ENCODE results near the gene NAPEPLD.
"Not testable (repeated sequence)": the region's sequence is repeated elsewhere in the genome, so short reads cannot be mapped to it uniquely, and the experiment has no call there.

NAPEPLD gene

DNA sequence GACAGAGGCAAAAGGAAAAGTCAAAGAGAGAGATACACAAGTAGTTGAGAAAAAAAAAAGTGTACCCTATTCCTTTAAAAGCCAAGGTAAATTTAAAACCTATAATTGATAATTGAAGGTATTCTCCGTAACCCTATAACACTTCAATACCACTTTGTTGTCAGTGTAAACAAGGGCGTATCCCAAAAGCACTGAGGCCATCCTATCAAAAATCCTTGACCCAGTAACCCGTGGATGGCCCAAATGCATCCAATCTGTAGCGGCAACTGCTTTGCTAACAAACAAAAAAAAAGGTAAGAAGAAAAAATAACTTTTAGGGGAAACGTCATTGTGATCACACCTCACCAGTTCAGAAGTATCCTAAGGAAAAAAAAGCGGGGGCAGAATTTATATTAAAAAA, 5.1 kb upstream of the NAPEPLD start:
- TF ChIP-seq JUND (IDR thresholded peaks at IDR 0.05; ENCODE audit: low read depth): no peak
- in situ Hi-C loops (cut with HindIII; ENCODE audit: low pct_unique_long_range_greater_than_20kb, low sequenced_read_pairs): no loop called here
- no peak for DNase-seq (ENCODE audit: low read depth in 1 of 2, low spot score in 1 of 2)

DNA sequence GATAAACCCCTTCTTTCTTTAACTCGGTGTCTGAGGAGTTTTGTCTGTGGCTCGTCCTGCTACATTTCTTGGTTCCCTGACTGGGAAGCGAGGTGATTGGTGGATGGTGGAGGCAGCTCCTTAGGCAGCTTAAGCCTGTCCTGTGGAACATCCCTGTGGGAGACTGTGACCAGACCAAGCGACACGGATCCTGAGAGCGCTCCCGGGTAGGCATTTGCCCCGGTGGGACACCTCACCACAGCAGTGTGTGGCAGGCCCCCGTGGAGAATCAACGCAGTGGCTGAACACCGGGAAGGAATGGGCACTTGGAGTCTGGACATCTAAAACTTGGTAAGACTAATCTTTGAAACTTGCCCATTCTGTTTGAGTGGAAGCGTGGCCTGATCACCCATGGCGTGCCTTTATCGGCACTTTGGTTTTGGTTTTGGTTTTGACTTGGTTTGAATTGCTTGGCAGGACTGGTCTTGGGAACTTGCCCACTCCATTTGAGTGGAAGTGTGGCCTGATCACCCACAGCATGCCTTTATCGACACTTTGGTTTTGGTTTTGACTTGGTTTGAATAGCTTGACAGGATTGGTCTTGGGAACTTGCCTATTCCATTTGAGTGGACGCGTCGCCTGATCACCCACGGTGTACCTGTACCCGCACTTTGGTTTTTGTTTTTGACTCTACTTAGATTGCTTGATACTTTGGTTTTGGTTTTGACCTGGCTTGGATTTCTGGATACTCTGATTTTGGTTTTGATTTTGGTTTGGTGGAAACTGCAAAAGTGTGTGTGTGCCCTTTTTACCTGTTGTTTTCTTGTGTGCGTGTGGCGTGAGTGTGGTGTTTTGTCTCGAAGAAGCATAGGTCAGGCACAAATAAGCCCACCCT, 4.1 kb upstream of the NAPEPLD start:
- in situ Hi-C loops (cut with HindIII; ENCODE audit: low pct_unique_long_range_greater_than_20kb, low sequenced_read_pairs); DNase-seq (ENCODE audit: low read depth in 1 of 2, low spot score in 1 of 2): not testable (repeated sequence)

DNA sequence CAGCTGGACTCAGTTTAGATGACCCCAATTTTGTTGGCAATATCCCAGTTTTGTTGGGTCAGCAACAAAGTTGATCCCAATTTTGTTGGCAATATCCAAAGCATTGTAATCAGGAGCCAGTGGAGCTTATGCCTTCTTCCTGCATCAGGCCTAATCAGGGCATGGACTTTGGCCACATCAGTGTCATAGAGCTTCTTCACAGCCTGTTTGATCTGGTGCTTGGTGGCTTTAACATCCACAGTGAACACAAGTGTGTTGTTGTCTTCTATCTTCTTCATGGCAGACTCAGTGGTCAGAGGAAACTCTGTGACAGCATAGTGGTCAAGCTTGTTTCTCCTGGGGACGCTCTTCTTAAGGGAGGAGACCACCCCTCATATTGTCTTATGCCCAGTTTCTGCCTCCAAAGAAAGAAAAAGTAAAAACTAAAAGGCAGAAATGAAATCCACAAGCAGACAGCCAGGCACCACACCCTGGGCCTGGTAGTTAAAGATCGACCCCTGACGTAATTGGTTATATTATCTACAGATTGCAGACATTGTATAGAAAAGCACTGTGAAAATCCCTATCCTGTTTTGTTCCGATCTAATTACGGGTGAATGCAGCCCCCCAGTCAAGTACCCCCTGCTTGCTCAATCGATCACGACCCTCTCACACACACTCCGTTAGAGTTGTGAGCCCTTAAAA, 3.2 kb upstream of the NAPEPLD start:
- in situ Hi-C loops (cut with HindIII; ENCODE audit: low pct_unique_long_range_greater_than_20kb, low sequenced_read_pairs); DNase-seq (ENCODE audit: low read depth in 1 of 2, low spot score in 1 of 2): not testable (repeated sequence)

DNA sequence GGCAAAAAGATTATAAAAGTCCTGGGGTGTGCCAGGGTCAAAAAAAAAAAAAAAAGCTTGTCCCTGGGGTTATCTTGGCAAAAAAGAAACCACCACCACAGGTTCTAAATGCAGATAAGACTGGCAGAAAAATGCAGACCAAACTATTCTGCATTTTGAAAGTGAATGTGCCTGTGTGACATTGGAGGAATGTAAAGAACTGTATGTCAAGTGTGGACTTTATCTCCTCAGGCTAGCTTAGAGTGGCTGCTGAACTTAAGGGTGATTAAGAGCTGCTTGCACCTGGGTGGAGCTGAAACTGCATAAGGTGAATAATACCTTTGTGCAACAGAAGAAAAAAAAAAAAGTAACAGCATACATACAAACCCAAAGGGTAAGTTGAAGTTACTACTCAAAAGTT, 1.3 kb upstream of the NAPEPLD start:
- no peak for DNase-seq (ENCODE audit: low read depth in 1 of 2, low spot score in 1 of 2)
- in situ Hi-C loops (cut with HindIII; ENCODE audit: low pct_unique_long_range_greater_than_20kb, low sequenced_read_pairs): no loop called here
- TF ChIP-seq JUND (IDR thresholded peaks at IDR 0.05; ENCODE audit: low read depth): no peak

DNA sequence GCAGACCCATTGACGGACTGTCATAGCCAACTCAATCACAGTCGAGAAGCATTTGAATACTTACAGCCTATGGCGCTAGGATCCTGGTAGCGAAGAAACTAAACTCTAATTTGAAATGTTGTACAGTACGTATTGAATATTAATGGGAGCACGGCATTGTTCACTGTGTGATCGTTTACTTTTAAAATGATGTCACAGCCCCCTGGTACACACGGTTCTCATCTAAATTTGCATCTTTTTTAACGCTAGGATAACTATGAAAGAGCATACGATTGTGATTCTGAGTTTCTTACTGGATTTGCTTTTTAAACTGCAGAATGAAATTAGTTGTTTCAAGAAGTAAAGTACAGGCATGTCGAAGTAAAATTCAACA, 895 bp upstream of the NAPEPLD start:
- in situ Hi-C loops (cut with HindIII; ENCODE audit: low pct_unique_long_range_greater_than_20kb, low sequenced_read_pairs): no loop called here
- no peak for TF ChIP-seq JUND (IDR thresholded peaks at IDR 0.05; ENCODE audit: low read depth)
- no peak for DNase-seq (ENCODE audit: low read depth in 1 of 2, low spot score in 1 of 2)

DNA sequence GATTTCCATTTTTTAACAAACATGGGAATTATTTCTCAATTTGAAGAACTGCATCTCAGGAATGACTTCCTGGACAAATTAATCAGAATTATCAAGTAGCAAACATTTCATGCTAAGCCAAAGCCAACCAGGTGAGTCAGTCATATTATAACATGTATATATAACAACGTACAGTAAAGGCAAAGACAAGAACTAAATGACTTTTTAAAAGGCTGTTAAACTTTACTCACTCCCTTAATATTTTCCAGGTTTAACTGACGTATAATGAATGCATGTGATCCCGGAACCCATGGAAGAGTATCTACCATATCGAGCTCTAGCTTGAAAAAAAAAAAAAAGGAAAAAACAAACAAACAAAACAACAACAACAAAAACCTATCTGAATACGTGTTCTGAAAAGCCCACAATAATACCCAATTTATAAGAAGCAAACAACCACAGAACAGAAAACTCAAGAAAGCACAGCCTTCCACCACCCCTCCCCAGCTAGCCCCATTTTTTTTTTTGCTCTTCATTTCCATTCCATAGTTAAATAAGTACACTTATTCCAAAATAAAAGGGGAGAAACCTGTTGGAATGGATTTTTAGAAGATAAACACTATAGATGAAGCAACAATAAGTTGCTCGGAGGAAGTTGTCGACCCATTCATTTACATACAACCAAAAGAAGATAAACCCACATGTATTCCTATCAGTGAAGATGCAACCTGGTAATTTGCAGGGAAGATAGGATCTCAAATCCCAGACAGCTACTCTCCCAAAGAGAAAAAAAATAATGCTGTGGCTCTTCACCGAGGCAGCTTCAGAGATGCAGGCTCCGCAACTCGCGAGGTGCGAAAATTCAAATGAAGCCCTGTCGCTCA, 537 bp downstream of the NAPEPLD start:
- no peak for DNase-seq (ENCODE audit: low read depth in 1 of 2, low spot score in 1 of 2)
- no peak for TF ChIP-seq JUND (IDR thresholded peaks at IDR 0.05; ENCODE audit: low read depth)
- in situ Hi-C loops (cut with HindIII; ENCODE audit: low pct_unique_long_range_greater_than_20kb, low sequenced_read_pairs): no loop called here

DNA sequence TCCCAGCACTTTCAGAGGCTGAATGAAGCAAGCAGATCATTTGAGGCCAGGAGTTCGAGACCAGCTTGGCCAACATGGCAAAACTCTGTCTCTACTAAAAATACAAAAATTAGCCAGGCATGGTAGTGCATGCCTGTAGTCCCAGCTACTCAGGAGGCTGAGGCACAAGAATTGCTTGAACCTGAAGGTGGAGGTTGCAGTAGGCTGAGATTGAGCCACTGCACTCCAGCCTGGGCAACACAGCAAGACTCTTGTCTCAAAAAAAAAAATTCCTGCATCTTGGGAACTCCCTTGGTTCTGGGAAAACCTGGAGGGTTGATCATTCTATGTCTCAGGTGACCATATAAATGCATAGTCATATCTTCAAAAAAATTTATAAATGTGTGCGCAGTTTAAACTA, 4.1 kb downstream of the NAPEPLD start:
- DNase-seq (ENCODE audit: low read depth in 1 of 2, low spot score in 1 of 2); in situ Hi-C loops (cut with HindIII; ENCODE audit: low pct_unique_long_range_greater_than_20kb, low sequenced_read_pairs): not testable (repeated sequence)

DNA sequence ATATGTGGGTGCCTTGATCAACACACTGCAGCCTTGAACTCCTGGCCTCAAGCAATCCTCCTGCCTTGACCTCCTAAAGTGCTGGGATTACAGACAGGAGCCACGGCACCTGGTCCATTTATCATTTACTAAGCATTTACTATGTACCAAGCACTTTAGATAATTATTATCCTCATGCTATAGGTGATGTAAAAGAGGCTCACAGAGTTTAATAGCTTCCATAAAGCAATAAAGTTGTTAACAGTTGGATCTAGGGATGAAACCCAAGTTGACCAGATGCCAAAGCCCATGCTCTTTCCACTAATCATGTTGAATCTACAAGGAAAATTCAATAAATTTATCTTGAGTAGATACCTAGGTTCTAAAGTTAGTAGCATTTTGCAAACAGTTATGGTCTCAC, 5.0 kb downstream of the NAPEPLD start:
- in situ Hi-C loops (cut with HindIII; ENCODE audit: low pct_unique_long_range_greater_than_20kb, low sequenced_read_pairs): no loop called here
- no peak for TF ChIP-seq JUND (IDR thresholded peaks at IDR 0.05; ENCODE audit: low read depth)
- DNase-seq (ENCODE audit: low read depth in 1 of 2, low spot score in 1 of 2): no peak

DNA sequence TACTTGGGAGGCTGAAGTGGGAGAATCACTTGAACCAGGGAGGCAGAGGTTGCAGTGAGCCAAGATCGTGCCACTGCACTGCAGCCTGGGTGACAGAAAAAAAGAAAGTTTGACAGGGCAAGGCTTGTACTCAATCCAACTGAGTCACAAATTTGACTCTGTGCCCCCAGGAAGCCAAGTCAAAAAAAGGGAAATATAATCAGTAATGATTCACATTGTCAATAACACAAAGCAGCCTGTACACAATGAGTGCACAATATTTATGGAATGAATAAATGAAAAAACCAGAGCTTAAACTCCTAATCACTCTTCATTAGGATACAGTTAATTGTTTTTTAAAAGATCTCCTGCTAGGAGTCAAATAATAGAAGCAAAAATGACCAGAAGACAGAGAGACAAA, 6.4 kb downstream of the NAPEPLD start:
- in situ Hi-C loops (cut with HindIII; ENCODE audit: low pct_unique_long_range_greater_than_20kb, low sequenced_read_pairs): no loop called here
- DNase-seq (ENCODE audit: low read depth in 1 of 2, low spot score in 1 of 2): no peak
- TF ChIP-seq JUND (IDR thresholded peaks at IDR 0.05; ENCODE audit: low read depth): no peak

DNA sequence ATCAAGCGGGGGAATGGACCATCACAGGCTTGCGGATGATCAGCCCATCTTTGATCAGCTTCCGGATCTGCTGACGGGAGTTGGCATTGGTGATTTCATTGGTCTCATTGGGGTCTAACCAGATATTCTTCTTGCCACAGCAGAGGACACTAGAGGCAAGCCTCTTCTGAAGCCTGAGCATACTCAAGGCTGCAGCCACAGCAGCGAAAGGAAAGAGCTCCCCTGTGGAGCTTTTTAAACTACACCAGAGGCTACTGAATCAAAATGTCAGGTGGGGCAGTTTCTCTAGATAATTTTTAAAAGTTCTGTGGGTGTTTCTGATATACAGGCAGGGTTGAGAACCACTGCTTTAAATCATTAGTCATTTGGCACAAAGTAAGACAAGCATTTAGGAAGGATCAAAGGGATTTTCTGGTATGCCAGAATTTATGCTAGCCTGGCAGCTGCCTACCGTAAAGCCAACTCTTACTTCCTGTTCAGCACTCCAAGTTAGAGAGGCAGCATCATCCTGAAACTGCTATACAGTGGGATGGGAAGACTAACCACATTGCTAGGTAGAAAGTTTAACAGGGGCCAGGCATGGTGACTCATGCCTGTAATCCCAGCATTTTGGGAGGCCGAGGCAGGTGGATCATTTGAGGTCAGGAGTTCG, 7.0 kb downstream of the NAPEPLD start:
- in situ Hi-C loops (cut with HindIII; ENCODE audit: low pct_unique_long_range_greater_than_20kb, low sequenced_read_pairs): no loop called here
- no peak for TF ChIP-seq JUND (IDR thresholded peaks at IDR 0.05; ENCODE audit: low read depth)
- no peak for DNase-seq (ENCODE audit: low read depth in 1 of 2, low spot score in 1 of 2)

DNA sequence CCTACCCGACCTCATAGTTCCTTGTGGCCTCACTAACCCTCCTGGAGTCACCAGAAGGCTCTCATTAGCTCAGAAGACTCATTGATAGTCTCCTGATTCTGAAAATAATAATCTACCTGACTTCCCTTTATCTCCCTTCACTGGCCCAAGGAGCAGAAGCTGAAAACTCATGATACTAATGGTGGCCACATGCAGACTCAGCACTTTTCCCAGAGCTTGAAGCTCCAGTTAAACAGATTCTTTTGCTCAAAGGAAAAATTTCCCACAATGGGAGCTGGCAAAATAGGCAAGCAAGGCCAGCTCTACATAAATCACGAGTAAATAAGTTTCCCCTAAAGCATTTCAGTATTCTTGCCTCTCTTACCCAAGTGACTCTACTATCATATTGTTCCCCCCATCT, 8.2 kb downstream of the NAPEPLD start:
- no peak for TF ChIP-seq JUND (IDR thresholded peaks at IDR 0.05; ENCODE audit: low read depth)
- DNase-seq (ENCODE audit: low read depth in 1 of 2, low spot score in 1 of 2): no peak
- in situ Hi-C loops (cut with HindIII; ENCODE audit: low pct_unique_long_range_greater_than_20kb, low sequenced_read_pairs): no loop called here

DNA sequence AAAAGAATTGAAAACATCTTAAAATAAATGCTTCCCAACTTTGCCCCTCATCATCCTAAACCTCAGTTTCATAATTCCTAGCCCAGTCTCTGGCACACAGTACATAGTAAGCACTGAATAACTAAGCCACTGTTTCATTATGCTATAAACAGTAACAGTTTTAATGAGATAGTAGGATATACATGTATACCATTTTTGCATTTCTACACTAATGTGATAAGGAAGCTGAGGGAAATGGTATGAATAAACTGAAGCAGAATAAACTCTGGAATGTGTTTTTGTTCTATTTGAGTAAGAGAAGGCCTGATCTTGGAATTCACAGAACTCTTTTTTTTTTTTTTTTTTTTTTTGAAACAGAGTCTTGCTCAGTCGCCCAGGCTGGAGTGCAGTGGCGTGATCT, 8.8 kb downstream of the NAPEPLD start:
- DNase-seq (ENCODE audit: low read depth in 1 of 2, low spot score in 1 of 2): no peak
- TF ChIP-seq JUND (IDR thresholded peaks at IDR 0.05; ENCODE audit: low read depth): no peak
- in situ Hi-C loops (cut with HindIII; ENCODE audit: low pct_unique_long_range_greater_than_20kb, low sequenced_read_pairs): no loop called here

All from T47D (cell line).